ENCODE data around the gene ARFGEF2. TPM values are rescaled to one million over a fixed set of nuclear protein-coding genes. Genes with fewer than 3 reads are reported as not detected.

ARFGEF2 gene
- total and polyA plus RNA-seq, 2 experiments from 2014 or later = 10.9 to 48.0 TPM

GRCh38 chr20:48877304-48877703, 44.2 kb upstream of the ARFGEF2 start:
- no peak overlapping the region for H2AFZ ChIP-seq
- H3K4me3 ChIP-seq = no peak overlapping the region
- H3K27me3 ChIP-seq = no peaks in the 10 kb centered on the region
- no peak for TF ChIP-seq CTCF (IDR thresholded peaks at IDR 0.05; ENCODE audit: poor library complexity)
- no peak for TF ChIP-seq EZH2 (IDR thresholded peaks at IDR 0.05; ENCODE audit: borderline replicate concordance)
- no peak for TF ChIP-seq EZH2phosphoT487 (IDR thresholded peaks at IDR 0.05; ENCODE audit: low read depth, severe bottlenecking, unreplicated experiment)
- H3K79me2 ChIP-seq = no peaks in the 10 kb centered on the region
- no peaks in the 10 kb centered on the region for H3K4me1 ChIP-seq (ENCODE audit: insufficient read depth)
- WGBS (ENCODE audit: low lambda C conversion rate, missing lambda C conversion rate) = 47% methylated on average over 2 of the region's 2 CpGs
- no peak overlapping the region for H3K27ac ChIP-seq
- H3K9me2 ChIP-seq (replicated peaks; ENCODE audit: insufficient read depth) = no peaks in the 10 kb centered on the region
- no peaks in the 10 kb centered on the region for H3K36me3 ChIP-seq (replicated peaks; ENCODE audit: insufficient read depth, low read depth)
- DNase-seq (ENCODE audit: low spot score) = no peak
- H4K20me1 ChIP-seq (ENCODE audit: insufficient read depth, poor library complexity, severe bottlenecking) = no peaks in the 10 kb centered on the region
- no peaks in the 10 kb centered on the region for H3K9me3 ChIP-seq (ENCODE audit: low read depth)
- no peak overlapping the region for H3K4me2 ChIP-seq

- H3K4me2 ChIP-seq = no peak overlapping the region
- 92% methylated on average over 10 of the region's 10 CpGs for WGBS (ENCODE audit: low lambda C conversion rate, missing lambda C conversion rate)
- no peak overlapping the region for H3K4me3 ChIP-seq
- no peaks in the 10 kb centered on the region for H3K79me2 ChIP-seq
- H4K20me1 ChIP-seq (ENCODE audit: insufficient read depth, poor library complexity, severe bottlenecking) = no peaks in the 10 kb centered on the region
- TF ChIP-seq CTCF (IDR thresholded peaks at IDR 0.05; ENCODE audit: poor library complexity) = no peak
- no peak for TF ChIP-seq EZH2phosphoT487 (IDR thresholded peaks at IDR 0.05; ENCODE audit: low read depth, severe bottlenecking, unreplicated experiment)
- TF ChIP-seq EZH2 (IDR thresholded peaks at IDR 0.05; ENCODE audit: borderline replicate concordance) = no peak
- H3K27me3 ChIP-seq = no peaks in the 10 kb centered on the region
- H3K27ac ChIP-seq = no peak overlapping the region
- DNase-seq (ENCODE audit: low spot score) = no peak
- no peaks in the 10 kb centered on the region for H3K9me3 ChIP-seq (ENCODE audit: low read depth)
- no peaks in the 10 kb centered on the region for H3K36me3 ChIP-seq (replicated peaks; ENCODE audit: insufficient read depth, low read depth)
- no peaks in the 10 kb centered on the region for H3K4me1 ChIP-seq (ENCODE audit: insufficient read depth)
- no peak overlapping the region for H2AFZ ChIP-seq
- H3K9me2 ChIP-seq (replicated peaks; ENCODE audit: insufficient read depth) = no peaks in the 10 kb centered on the region
Measured at GRCh38 chr20:48878534-48879248, 42.8 kb upstream of the ARFGEF2 start.

GRCh38 chr20:48879612-48880245, 41.8 kb upstream of the ARFGEF2 start:
- no peak overlapping the region for H2AFZ ChIP-seq
- 64% methylated on average over 1 of the region's 1 CpG for WGBS (ENCODE audit: low lambda C conversion rate, missing lambda C conversion rate)
- no peak overlapping the region for H3K27ac ChIP-seq
- H3K27me3 ChIP-seq = no peaks in the 10 kb centered on the region
- H3K4me3 ChIP-seq = no peak overlapping the region
- no peaks in the 10 kb centered on the region for H3K9me2 ChIP-seq (replicated peaks; ENCODE audit: insufficient read depth)
- no peak for DNase-seq (ENCODE audit: low spot score)
- H3K4me1 ChIP-seq (ENCODE audit: insufficient read depth) = no peaks in the 10 kb centered on the region
- no peaks in the 10 kb centered on the region for H4K20me1 ChIP-seq (ENCODE audit: insufficient read depth, poor library complexity, severe bottlenecking)
- H3K79me2 ChIP-seq = no peaks in the 10 kb centered on the region
- no peak for TF ChIP-seq EZH2phosphoT487 (IDR thresholded peaks at IDR 0.05; ENCODE audit: low read depth, severe bottlenecking, unreplicated experiment)
- no peak for TF ChIP-seq CTCF (IDR thresholded peaks at IDR 0.05; ENCODE audit: poor library complexity)
- TF ChIP-seq EZH2 (IDR thresholded peaks at IDR 0.05; ENCODE audit: borderline replicate concordance) = no peak
- no peaks in the 10 kb centered on the region for H3K36me3 ChIP-seq (replicated peaks; ENCODE audit: insufficient read depth, low read depth)
- no peaks in the 10 kb centered on the region for H3K9me3 ChIP-seq (ENCODE audit: low read depth)
- no peak overlapping the region for H3K4me2 ChIP-seq
